Medulla oblongata (tissue), 1 donor: ENCODE results near the gene RABEP1.
"Not testable (repeated sequence)": the region's sequence is repeated elsewhere in the genome, so short reads cannot be mapped to it uniquely, and the experiment has no call there.

ENCODE experiments used
- DNase-seq: peaks from one replicate; pipeline ENCODE4 v3.0.0-alpha.2; 2015; ENCODE audit errors: extremely low spot score

RABEP1 gene

DNA sequence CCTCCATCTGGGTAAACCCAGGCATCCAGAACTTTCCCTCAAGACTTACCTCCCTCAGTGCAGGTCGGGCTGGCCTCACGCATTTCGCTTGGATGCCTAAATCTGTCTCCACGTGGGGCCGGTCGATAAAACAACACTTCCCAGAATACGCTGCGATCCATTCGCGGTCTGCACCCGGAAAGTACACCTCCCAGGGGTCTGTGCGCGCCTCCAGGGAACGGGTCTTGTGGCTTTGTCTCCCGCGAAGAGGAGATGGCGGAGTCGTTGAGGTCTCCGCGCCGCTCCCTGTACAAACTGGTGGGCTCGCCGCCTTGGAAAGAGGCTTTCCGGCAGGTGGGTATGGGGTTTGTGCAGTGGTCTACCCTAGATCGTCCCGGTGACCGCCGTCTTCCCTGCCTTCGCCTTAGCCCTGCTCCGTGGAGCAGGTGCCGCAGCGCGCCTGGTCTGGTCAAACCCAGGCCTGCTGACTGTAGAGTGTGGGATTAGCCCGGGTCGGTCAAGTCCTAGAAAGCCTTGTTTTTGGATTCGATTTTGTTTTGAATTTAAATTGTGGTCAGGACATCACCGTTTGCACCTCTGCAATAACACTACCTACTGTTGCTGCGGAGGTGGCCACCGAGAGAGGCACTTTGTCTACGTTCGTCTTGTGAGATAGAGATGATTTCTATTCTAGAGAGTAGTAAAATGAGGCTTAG, 138.0 kb downstream of the RABEP1 start, which contains the start of gene RPAIN:
TSS of gene RPAIN (plus strand) at position 224 of the 695 bp plus-strand sequence. CDS start at position 253, 29 bp downstream.
- peak; percentile 94 for DNase-seq

DNA sequence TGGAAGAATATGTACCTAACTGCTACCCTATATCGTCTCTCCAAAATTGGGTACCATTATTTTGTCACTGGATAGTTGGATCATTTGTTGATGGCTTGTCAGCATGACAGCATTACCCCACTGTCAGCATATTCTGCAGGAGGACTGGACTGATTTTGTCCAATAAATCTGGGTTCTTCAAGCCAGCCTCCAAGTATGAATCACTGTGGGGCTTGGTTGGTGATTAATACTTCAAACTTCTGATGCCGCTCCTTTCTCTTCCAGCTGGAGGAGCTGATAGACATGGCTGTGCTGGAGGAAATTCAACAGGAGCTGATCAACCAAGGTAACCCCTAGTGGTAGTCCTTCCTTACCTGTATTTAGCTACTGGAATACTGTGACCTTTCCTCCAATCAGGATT, 140.4 kb downstream of the RABEP1 start:
- no peak for DNase-seq

- no peak for DNase-seq
These were observed 142.8 kb downstream of the RABEP1 start for GRCh38 chr17:5424909-5425308.

DNA sequence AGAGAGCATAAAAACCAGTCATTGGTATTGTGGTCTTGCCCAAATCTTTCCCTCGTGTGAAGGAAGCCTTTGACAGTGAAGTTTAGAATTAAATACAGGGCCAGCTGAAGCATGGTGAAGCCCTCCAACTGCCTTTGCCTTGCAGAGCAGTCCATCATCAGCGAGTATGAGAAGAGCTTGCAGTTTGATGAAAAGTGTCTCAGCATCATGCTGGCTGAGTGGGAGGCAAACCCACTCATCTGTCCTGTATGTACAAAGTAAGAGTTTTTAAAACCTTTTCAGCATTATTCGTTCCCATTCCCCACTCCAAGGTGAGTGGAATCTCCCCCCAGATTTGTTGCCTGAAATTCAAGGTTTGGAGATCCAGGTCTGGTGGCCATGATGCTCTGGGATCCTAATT, 143.7 kb downstream of the RABEP1 start:
- DNase-seq, result no peak

- no peak for DNase-seq
These were observed 147.3 kb downstream of the RABEP1 start for GRCh38 chr17:5429191-5429887.

- DNase-seq, result no peak
These were observed 148.4 kb downstream of the RABEP1 start for GRCh38 chr17:5430413-5430999.

- not testable (repeated sequence) for DNase-seq
These were observed 149.2 kb downstream of the RABEP1 start for GRCh38 chr17:5431234-5431633.

DNA sequence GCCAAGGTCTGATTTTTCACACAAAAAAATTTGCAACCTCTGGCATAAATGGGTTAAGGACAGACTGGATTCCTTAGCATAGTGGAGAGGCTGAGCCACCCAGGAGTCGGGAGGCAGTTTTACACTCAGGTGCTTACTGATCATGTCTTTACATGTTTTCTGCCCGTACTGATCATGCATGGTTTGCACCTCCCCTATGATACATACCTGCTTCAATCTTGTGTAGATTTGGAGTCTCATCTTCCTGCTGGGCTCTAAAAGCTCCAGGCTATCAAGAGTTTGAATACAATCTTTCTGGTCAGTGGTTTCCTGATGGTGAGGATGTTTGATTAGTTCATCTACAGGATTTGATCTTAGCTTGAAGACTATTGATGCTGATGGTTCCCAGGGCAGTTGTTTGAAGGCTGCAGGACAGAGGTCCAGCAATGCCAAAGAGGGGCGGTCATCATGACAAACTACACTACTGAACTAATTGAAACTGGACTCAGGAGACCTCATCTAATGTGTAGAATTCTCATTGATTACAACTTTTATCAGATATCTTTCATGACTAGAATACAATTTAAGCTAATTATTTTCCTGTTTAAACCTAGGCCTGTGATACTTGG, 150.0 kb downstream of the RABEP1 start:
- no peak for DNase-seq

DNA sequence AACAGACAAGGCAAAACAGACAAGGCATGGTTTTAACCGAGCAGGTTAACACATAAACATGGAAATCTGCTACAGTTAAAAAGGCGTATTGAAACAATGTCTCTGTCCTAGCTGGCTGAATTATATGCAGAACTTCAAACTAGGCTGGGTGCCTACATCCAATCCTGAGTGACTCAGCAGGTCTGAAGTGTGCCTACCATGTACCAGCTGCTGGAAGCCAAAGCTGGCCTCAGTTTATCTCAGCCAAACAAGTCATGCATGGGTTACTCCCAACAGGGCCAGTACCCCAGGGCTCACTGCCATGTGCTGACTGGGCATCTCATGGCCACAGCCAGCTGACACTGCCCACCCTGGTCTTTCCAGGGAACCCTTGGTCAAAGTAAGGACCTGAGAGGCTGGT, 152.9 kb downstream of the RABEP1 start:
- no peak for DNase-seq
